ENCODE data around the gene CD46. TPM values are rescaled to one million over a fixed set of nuclear protein-coding genes. Genes with fewer than 3 reads are reported as not detected.
A peak's percentile ranks its signal among the peaks of the same experiment; 100 is the strongest.

CD46 gene
- total RNA-seq, 1 experiment from 2014 or later = 91.4 TPM

- intact Hi-C loops (cut with micrococcal nuclease; ENCODE audit: unreplicated experiment) = no loop called here
- TF ChIP-seq, protein P1, sequence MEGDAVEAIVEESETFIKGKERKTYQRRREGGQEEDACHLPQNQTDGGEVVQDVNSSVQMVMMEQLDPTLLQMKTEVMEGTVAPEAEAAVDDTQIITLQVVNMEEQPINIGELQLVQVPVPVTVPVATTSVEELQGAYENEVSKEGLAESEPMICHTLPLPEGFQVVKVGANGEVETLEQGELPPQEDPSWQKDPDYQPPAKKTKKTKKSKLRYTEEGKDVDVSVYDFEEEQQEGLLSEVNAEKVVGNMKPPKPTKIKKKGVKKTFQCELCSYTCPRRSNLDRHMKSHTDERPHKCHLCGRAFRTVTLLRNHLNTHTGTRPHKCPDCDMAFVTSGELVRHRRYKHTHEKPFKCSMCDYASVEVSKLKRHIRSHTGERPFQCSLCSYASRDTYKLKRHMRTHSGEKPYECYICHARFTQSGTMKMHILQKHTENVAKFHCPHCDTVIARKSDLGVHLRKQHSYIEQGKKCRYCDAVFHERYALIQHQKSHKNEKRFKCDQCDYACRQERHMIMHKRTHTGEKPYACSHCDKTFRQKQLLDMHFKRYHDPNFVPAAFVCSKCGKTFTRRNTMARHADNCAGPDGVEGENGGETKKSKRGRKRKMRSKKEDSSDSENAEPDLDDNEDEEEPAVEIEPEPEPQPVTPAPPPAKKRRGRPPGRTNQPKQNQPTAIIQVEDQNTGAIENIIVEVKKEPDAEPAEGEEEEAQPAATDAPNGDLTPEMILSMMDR (conservative IDR thresholded peaks at IDR 0.05; ENCODE audit: low read depth, low read length) = no peak
- TF ChIP-seq EZH2 (IDR thresholded peaks at IDR 0.05; ENCODE audit: borderline replicate concordance, low read depth, low read length, poor library complexity, severe bottlenecking) = no peak
- no peaks in the 10 kb centered on the region for H3K36me3 ChIP-seq (ENCODE audit: insufficient read depth, low read length, poor library complexity, severe bottlenecking)
- H3K27me3 ChIP-seq (replicated peaks; ENCODE audit: insufficient read depth, low read depth, low read length, poor library complexity) = no peaks in the 10 kb centered on the region
- no peak for DNase-seq (ENCODE audit: low spot score)
- ChIA-PET CTCF (interaction anchor here (0.7 kb wide), 1 partner anchor 19 kb away, joined by 5 read pairs; no protein-coding TSS in a partner anchor), POLR2A (ENCODE audit: low non-redundant PET) (no interaction called here)
- H3K27ac ChIP-seq (ENCODE audit: low read depth, low read length, poor library complexity, severe bottlenecking) = no peak overlapping the region
- no TSS peak for BruUV-seq (replicated peaks)
- H3K4me1 ChIP-seq (ENCODE audit: insufficient read depth, low read length, poor library complexity, severe bottlenecking) = no peaks in the 10 kb centered on the region
- H3K9me3 ChIP-seq (ENCODE audit: low read depth, low read length, poor library complexity, severe bottlenecking) = no peaks in the 10 kb centered on the region
- H3K4me3 ChIP-seq (ENCODE audit: low read depth, low read length, poor library complexity, severe bottlenecking) = no peak overlapping the region
These were observed 71.7 kb downstream of the CD46 start for GRCh38 chr1:207823531-207823879.

GRCh38 chr1:207823880-207824566, 72.2 kb downstream of the CD46 start:
- no TSS peak for BruUV-seq (replicated peaks)
- no peak overlapping the region for H3K4me3 ChIP-seq (ENCODE audit: low read depth, low read length, poor library complexity, severe bottlenecking)
- H3K9me3 ChIP-seq (ENCODE audit: low read depth, low read length, poor library complexity, severe bottlenecking) = no peaks in the 10 kb centered on the region
- DNase-seq (ENCODE audit: low spot score) = peak; percentile 78
- intact Hi-C loops (cut with micrococcal nuclease; ENCODE audit: unreplicated experiment) = no loop called here
- no peak for TF ChIP-seq EZH2 (IDR thresholded peaks at IDR 0.05; ENCODE audit: borderline replicate concordance, low read depth, low read length, poor library complexity, severe bottlenecking)
- TF ChIP-seq, protein P1 (conservative IDR thresholded peaks at IDR 0.05; ENCODE audit: low read depth, low read length) = peak; percentile 52
- ChIA-PET CTCF (interaction anchor here (0.7 kb wide), 1 partner anchor 18 kb away, joined by 5 read pairs; no protein-coding TSS in a partner anchor), POLR2A (ENCODE audit: low non-redundant PET) (interaction anchor here (0.6 kb wide), 1 partner anchor 51 kb away, joined by 3 read pairs; no protein-coding TSS in a partner anchor)
- H3K4me1 ChIP-seq (ENCODE audit: insufficient read depth, low read length, poor library complexity, severe bottlenecking) = no peaks in the 10 kb centered on the region
- H3K27me3 ChIP-seq (replicated peaks; ENCODE audit: insufficient read depth, low read depth, low read length, poor library complexity) = no peaks in the 10 kb centered on the region
- H3K36me3 ChIP-seq (ENCODE audit: insufficient read depth, low read length, poor library complexity, severe bottlenecking) = no peaks in the 10 kb centered on the region
- no peak overlapping the region for H3K27ac ChIP-seq (ENCODE audit: low read depth, low read length, poor library complexity, severe bottlenecking)

- no peak for DNase-seq (ENCODE audit: low spot score)
- CTCF ChIA-PET = no interaction called here
- Histone ChIP-seq H3K27ac (ENCODE audit: low read depth, low read length, poor library complexity, severe bottlenecking) (no peak overlapping the region), H3K27me3 (replicated peaks; ENCODE audit: insufficient read depth, low read depth, low read length, poor library complexity) (no peaks in the 10 kb centered on the region), H3K36me3 (ENCODE audit: insufficient read depth, low read length, poor library complexity, severe bottlenecking) (no peaks in the 10 kb centered on the region), H3K9me3 (ENCODE audit: low read depth, low read length, poor library complexity, severe bottlenecking) (no peaks in the 10 kb centered on the region), H3K4me3 (ENCODE audit: low read depth, low read length, poor library complexity, severe bottlenecking) (no peak overlapping the region), H3K4me1 (ENCODE audit: insufficient read depth, low read length, poor library complexity, severe bottlenecking) (no peaks in the 10 kb centered on the region)
- TF ChIP-seq, protein P1 (conservative IDR thresholded peaks at IDR 0.05; ENCODE audit: low read depth, low read length) = no peak
- no peak for TF ChIP-seq EZH2 (IDR thresholded peaks at IDR 0.05; ENCODE audit: borderline replicate concordance, low read depth, low read length, poor library complexity, severe bottlenecking)
- intact Hi-C loops (cut with micrococcal nuclease; ENCODE audit: unreplicated experiment) = loop anchor here (5.0 kb wide), 1 partner anchor 42 kb away; no protein-coding TSS in a partner anchor
- POLR2A ChIA-PET (ENCODE audit: low non-redundant PET) = no interaction called here
- no TSS peak for BruUV-seq (replicated peaks)
These were observed 73.0 kb downstream of the CD46 start for GRCh38 chr1:207824691-207825408.
